Measurements from ENCODE around the gene CA12.

Gene CA12

DNA sequence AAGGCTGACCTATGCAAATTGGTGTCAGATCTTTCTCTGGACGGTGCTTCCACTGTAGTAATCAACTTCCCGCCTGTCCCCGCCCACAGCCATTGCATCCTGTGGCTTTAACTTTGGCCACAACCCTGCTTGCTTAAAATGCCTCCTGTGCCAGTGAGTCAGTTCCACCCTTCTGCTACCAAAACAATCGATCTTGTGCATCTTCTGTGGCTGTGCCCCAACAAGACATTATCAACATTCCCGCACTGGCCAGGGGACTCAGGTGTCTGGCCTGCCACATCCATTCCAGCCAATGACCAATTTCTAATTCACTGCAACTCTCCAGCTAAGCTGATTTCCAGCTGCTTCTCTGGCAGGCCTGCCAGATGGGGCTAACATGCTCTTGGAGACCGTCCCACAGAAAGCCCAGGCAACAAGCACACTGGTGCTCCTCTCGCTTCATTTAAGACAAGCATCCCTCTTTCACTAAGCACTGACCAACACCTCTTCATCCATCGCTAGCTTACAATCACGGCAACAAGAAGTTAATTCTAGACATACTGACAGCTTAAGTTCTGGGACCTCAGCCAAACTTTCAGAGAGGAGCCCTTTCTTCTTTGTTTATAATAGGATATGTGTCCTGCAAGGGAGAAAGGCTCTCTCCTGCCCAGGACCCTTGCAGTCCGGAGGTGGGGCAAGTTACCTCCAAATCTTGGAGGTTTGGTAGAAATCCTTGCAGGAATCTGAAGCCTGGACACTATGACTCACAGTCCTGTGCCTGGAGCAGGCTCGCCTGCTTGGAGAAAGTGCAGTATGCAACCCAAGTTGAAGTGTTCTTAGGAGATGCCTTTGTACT, 6.7 kb downstream of the CA12 start:
- DNase-seq = no peak

DNA sequence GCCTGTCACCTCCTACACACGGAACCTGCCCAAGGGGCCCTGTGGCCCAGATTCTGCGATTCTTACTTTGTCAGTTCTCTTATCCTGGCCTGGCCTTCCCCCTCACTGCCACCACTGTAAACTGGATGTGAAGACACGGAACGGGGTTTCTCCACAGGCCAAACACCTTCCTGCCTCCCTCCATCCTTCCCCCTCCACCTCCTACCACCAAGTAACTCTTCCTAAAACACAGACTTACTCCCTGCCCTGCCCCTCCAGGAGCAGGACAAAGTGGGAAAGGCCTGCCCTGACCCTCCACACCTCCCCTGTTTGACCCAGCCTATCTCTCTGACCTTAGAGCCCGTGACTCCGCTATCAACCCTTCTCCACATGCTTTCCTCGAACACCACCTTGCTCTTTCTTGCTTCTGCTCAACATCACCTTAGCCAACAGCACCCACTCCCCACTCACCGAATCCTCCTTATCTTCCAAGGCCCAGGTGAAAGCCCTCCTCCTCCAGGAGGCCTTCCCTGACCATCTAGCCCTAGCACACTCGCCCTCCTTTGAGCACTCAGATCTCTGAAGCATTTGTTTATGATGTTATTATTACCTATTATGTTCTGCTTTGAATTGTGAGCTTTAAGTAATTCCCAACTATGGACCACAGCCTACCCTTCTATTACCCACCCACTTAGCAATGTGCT, 7.6 kb downstream of the CA12 start:
- DNase-seq = no peak

DNA sequence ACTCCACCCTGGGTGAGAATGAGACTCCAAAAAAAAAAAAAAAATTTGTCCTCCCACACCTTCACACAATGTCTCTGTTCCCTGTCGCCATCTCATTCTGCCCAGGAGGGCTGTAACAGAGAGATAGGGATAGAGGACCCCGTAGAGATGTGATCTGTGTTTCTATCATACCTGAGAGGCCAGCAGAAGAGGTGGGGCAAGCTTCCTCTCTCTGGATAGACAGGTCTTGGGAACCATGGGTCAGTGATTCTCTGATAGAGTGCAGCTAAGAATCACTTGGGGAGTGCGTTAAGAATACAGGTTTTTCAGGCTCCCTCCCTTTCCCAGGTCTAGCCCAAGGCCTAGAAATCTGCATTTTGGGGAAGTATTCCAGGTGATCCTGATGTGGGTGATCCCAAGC, 8.3 kb downstream of the CA12 start:
- DNase-seq = no peak

DNA sequence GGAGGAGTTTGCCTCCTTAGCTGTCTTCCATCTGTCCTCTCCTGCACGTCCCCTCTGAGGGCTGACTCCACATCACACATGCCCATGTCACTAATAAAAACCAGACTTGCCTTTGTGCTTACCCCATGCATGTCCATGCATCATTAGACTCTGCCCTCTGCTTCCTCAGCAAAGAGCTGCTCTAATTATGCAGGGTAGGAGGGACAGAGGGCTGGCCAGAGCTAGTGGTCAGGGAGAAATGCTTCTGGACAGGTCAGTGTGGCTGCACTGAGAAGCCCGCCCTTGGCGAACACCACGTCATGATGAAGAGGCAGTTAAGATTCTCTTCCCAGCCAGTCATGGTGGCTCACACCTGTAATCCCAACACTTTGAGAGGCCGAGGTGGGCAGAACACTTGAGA, 8.9 kb downstream of the CA12 start:
- no peak for DNase-seq

DNA sequence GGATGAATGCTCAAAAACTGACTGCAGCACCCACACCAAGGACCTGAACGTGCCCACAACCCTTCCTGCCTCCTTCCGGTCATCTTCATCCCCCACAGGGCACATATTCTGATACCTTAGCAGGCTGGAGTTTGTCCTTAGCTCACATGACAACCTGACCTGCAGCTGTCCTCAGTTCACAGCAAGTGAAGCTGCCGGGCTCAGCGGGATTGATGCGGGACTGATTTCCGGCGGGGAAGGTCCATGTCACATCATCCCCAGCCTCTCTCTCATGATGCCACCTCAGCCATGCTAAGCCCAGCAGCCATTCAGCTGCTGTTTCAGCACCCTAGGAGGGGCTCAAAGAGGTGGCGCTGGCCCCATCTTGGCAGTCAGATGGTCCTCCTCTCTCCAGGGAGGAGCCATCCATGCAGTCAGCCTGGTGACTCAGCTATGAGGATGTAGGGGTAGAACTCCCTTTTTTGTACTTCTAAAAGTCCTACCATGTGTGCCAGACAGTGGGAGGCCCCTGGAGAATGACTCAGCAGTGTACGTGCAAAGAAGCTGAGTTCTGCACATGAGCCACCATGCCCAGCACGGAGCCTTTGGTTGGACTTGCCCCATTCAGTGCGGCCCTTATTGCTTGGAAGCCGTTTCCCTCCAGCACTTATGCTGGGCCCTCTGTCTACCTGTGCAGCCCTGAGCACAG, 9.5 kb downstream of the CA12 start:
- no peak for DNase-seq

DNA sequence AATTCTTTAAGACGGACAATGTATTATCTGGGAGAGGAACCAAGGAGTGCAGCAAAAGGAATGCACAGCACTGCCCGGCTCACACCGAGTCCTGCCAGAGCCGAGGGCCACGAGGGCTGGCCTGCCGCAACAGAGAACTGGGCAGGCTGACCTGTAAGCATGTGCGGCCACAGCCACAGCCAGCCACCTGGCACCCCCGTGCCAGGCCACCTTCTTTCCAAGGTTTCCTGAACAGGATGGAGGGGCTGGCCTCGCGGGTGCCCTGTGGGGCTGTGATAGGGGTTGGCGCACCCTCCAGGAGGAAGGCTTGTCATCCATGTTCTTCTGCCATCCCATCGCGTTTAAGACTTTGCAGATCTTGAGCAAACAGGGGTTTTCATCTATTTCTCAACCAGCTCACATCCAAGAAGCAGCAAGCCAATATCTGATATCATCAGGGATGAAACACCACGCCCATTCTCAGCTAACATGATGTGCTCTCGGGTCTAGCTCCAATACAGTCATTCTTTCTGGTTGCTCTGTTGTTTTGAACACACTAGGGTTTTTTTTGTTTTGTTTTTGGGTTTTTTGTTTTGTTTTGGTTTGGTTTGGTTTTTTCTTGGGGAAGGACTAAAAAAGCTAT, 10.2 kb downstream of the CA12 start:
- no peak for DNase-seq

DNA sequence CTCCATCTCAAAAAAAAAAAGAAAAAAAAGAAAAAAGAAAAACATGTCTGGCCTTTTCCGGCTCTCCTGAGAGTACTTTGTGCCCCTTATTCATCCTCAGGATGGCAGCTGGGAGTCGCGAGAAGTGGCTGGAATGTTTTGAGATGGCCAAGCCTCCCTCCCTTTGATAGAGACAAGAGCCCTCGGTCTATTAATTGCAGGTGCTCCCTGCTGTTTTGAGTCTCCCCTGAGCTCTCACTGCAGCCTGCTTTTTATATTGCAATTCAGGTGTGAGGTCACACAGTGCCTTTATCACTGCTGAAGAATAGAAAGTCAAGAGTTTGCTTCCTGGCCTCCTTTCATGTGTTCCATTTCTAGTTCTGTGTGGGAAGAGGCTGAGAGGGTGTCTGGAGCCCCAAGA, 10.9 kb downstream of the CA12 start:
- no peak for DNase-seq

DNA sequence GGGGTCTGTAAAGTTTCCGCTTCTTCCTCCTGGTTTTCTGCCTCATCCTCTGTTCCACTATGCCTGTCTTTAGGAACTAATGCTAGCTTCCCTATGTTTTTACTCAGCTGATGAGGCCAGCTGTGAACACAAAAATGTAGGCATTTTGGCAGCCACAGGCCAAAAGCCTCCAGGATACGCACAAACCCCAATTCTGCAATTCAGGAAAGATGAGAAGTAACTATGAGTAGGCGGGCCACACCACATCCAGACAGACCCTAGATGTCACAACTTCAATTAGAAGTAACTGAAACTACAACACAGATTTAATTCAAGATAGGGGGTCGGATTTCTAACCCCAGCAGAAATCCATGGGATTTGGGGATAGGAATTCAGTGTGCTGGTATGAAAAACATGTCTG, 11.9 kb downstream of the CA12 start:
- DNase-seq = no peak

DNA sequence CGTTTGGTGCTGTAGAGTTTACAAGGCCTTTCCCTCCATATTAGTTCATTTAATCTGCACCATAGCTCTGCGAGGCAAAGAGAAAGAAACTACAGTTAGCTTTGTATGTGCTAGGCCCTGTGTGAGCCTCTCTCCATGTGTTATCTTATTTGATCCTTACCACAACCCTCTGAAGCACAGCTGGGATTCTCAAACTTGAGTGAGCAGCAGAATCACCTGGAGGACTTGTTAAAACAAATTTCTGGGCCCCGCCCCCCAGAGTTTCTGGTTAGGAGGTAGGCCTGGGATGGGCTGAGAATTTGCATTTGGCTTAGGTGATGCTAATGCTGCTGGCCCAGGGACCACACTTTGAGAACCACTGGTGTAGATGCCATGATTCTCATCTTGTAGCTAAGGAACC, 12.3 kb downstream of the CA12 start:
- DNase-seq = no peak

DNA sequence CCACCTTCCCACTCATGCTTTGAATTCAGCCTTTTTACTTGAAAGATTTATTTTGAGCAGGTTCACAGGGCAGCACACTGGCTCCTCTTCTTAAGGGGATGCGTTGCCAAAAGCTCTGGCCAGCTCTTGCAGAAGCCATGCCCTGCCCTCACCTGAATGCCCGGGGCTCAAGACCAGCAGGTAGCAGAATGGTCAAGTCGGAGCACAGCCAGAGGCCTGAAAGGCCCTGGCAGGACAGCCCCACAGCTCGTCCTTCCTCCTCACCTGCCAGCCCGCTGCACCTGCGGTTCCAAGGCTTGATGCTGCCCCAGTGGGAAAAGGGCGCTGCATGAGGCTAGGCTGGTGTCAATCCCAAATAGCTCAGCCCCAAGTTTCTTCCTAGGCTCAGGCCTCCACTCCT, 13.1 kb downstream of the CA12 start:
- no peak for DNase-seq

DNA sequence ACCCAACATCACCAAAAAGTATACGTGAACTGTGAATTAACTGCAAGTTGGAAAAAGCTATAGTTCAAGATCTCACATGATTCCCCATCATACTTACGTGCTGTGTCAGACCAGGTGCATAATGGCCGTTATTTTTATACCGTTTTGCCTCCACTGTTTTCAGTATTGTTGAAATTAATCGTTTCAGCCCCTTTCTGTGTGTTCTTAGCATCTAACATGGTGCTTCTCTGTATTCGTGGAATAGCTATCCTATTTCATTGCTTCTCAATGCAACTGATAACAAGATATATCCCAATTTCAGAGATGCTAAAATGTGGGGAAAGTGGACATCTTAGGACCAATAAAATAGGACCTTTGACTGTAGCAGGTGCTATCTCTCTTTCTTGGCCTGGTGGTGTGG, 13.7 kb downstream of the CA12 start:
- DNase-seq = no peak

DNA sequence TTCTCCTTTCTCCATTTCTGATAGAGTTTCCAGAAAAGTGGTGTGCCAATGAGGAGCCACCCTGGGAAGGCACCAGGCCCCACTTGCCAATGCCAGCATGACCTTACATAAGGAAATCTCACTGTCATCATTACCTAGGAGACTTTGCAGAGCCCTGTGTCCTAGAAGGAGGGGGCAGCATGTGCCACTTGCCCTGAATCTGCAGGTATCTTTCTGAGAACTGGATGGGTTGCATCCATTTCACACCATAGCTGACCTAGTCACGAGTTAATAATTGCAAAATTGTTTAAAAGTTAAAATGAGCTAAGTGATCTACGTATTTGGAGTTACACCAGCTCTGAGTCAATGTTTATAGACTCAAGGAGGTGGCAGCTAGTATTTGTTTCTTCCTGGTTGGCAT, 14.3 kb downstream of the CA12 start:
- DNase-seq = no peak

DNA sequence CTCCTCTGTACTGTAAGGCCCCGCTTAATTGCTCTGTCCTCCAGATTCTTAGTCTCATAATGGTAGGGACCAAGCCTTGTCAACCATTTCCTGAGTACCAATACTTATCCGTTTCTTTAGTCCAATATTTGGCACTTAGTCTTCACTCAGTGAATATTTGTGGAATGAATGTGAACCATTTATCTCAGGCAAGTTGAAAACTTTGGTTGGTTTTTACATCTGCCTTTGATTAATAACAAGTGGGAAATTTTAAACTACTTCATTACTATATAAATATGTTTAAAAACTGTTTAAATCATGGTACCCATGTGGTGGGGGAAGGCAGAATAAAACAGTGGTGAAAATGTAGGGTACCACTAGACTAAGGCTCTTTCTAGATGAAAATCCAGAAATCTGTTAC, 15.2 kb downstream of the CA12 start:
- DNase-seq = no peak

DNA sequence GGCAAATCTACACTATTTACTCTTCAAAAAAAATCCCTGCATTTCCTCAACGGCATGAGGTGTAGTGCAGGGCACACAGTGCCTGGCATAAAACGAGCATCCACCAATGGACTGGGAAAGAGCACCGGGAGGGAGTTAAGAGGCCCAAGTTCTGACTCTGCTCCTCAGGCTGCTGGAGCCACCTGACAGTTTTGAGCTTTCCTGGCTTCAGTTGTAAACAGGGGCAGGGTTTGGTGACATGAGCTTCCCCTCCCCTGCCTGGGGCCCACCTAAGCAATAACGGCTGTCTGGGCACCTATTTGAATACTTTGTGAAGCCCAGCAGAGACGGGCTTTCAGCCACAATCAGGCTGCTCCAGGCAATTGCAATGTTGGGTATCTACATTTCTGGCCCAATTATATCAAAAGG, 16.4 kb downstream of the CA12 start:
- no peak for DNase-seq

DNA sequence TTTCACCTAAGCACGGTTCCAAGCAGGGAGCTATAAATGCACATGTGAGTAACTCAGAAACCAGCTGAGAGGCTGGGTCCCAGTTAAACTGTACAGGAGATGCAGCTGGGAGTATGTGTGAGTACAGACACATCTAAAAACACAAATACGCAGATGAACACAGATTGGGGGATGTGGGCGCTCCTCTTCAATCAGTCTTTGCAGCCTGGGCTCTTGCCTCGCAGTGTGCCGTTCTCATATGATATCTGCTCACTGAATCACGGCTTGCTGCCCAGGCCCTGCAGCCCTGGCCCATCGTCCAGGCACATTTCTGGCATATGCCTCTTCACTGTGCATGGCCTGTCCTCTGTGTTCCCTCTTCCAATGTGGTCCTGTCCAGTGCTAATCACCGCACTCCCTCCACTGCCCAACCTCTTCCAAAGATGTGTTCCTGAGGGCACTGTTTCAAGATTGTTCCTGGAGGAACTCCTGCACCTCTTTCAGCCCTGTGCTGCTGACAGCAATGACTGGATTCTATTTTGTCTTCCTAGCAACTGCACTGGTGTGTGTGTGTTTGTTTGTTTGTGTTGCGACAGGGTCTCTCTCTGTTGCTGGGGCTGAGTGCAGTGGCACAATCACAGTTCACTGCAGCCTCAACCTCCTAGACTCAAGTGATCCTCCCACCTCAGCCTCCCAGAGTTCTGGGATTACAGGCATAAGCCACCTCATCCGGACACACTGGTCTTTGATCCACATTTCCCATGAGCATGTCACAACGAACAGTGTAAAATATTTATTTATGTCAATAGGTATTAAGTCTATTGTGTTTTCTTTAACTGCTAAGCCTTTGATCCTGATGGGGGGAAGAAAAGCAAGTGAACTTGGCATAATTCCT, 17.0 kb downstream of the CA12 start:
- no peak for DNase-seq

DNA sequence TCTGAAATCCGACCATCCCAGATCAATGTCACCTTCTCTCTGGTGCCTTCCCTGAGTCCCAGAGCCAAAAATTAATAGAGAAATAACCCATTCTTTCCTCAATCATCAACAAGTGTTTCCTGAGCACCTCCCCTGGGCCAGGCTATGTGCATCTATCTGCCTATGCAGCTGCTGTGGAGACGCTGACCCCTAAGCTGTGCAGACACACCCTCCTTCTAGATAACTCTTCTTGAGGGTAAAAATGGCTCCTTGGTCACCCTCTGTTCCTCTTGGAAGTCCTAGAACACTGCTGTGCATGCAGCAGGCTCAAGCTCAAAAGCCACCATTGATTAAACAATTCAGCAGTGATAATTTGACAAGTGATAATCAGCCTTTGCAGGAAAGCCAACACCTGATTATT, 18.4 kb downstream of the CA12 start:
- DNase-seq = no peak

DNA sequence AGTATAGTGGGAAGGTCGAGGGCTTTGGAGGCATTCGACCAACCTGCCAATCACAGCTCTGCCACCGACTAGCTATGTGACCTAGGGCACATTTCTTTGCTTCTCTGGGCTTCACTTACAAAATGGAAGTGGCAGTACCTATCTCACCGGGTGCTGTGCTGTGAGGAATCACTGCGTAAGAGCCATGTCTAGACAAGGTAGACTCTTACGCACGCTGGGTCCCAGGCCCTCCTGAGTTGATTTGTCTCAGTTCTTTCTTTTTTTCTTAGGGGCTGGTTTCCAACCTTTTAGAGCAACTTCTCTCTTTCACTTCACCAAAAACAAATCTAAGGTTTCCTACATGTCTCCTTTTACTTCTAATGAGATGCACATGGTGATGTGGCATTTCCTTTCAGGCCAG, 18.8 kb downstream of the CA12 start:
- DNase-seq = no peak

DNA sequence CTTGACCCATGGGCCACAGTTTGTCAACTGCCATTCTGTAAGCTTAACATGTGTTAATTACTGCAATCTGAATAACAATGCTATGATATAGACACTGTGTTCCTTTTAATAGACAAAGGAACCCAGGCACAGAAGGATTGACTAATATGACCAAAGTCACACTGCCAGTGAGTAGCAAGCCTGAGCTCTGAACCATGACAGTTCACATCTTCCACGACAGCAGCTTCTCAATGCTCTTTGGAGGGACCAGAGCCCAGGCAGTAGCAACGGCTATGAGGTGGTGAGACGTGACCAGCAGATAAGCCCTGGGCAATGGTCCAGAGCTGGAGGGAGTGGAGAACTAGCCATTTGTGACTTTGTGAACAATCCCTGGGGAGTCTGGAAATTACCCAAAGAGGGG, 19.4 kb downstream of the CA12 start:
- DNase-seq = no peak

DNA sequence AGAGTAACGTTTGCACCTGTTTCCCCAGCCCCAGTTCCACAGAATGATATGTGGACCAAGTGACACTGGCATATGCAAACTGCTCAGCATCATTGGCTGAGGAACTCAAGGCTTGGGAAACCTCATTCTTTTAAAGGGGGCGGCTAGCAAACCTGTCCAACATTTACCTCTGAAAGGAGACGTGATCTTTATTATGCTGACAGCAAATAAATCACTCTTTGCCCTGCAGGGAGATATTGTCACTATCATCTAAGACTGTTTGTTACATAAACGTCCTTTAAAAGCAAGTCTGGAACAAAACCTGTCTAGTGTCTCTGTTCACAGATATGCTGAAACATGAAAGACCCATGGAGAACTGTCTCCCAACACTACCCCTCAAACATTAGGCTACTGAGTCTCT, 21.5 kb downstream of the CA12 start:
- no peak for DNase-seq

DNA sequence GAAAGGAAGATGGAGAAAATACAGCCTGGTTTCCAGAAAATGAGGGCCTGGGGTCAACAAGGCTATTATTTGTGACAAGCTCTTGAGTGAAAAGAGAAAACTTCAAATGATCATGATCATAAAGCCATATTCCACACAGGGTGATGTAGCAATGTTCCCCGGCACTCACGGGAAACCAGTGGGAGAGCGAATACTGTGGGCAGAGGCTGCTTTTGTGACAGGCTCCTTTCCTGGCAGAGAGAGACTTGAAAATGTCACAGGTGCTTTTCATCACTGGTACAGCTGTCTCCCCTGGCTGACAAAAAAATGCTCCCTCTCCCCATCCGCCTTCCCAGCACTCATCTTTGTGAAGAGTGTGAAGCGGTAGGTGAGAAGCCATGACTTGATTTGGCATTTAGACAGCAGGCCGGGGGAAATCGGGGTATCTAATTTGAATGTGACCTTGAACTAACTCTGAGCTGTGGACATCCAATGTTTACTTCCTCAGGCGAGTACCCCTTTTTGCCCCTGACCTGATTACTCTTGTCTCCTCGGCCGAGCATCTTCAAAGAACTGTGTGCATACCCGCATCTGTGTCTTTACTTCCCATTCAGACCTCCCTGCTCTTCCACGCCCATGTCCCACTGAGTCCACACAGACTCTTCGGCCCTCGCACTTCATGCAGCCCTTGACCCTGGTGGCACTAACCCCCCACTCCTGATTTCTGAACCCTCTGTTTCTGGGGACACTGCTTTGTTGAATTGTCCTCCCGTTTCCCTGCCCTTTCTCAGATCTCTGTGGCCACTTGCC, 23.2 kb downstream of the CA12 start:
- DNase-seq = no peak

DNA sequence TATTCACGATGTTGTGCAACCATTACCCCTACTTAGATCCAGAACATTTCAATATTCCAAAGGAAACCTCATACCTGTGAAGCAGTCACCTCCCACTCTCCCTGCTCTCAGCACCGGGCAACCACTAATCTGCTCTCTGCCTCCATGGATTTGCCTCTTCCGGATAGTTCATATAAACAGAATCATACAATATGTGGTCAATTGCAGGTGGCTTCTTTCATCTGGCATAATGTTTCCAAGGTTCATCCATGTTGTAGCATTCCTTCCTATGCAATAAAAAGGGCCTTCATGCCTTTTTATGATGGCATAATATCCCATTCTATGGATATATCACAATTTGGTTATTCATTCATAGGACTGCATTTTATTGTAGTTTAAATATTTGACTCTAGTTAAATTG, 23.9 kb downstream of the CA12 start:
- DNase-seq = no peak

DNA sequence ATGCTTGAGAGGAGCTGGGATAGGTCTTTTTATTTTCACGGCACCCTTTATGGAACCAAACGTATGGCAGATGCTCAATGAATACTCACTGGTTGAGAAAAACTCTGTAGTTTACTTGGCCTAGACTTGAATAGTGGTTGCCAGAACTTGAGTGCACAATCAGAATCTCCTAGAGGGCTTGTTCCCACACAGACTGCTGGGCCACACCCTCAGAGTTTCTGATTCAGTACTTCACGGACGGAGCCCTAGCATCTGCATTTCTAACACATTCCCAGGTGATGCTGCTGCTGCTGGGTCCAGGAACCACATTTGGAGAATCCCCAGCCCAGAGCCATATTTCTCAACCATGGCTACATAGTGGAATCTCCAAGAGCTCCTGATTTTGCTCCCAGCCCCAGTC, 24.6 kb downstream of the CA12 start:
- DNase-seq = no peak
